OCI-LY7 (cell line): ENCODE data around the gene CRBN.

Source experiments
- CTCF ChIP-seq: fragments of 200-600 bp; sonication (generic); conservative IDR thresholded peaks from 2 replicates; pipeline ENCODE4 v1.5.1; 2014; ENCODE audit warnings: mild to moderate bottlenecking, antibody characterized with exemption, low read length, moderate library complexity, mixed read lengths
- EZH2phosphoT487 ChIP-seq: fragments of 200-600 bp; sonication (generic); IDR thresholded peaks from 2 replicates; pipeline ENCODE4 v1.6.1; 2018; ENCODE audit warnings: low read depth, borderline replicate concordance, mild to moderate bottlenecking, mixed run types, antibody characterized with exemption, low read length, moderate library complexity, mixed read lengths

GRCh38 chr3:3145831-3146230, 33.7 kb downstream of the CRBN start:
- TF ChIP-seq CTCF (no peak), EZH2phosphoT487 (no peak)
